A549 (cell line): ENCODE data around the gene XPNPEP2. TPM values are rescaled to one million over a fixed set of nuclear protein-coding genes. Genes with fewer than 3 reads are reported as not detected.

Experiments
- ATAC-seq, 2 experiments: fragments of 200-7000 bp in 1 of 2; fragments of >200 bp in 1 of 2; cut with Nextera tagmentation in 1 of 2; cut with Tn5 transposase in 1 of 2; 3 replicates each; pipeline versions ENCODE4 v1.8.0 to v1.9.1; 2018 to 2020; ENCODE audit warnings: mild to moderate bottlenecking in 1 of 2, moderate library complexity in 1 of 2
- CTCF ChIA-PET: fragments of 300-600 bp; sonication (Branson Sonifier 250); formaldehyde crosslinking; extraction: SDS; loops from one replicate; lab custom pipeline; 2021; ENCODE audit warnings: antibody characterized with exemption, inconsistent platforms; lab: Yijun Ruan, JAX
- POLR2A ChIA-PET: fragments of 350-600 bp; formaldehyde crosslinking; extraction: SDS; loops from one replicate; lab custom pipeline; 2021; ENCODE audit warnings: antibody characterized with exemption, inconsistent platforms; lab: Yijun Ruan, JAX
- DNase-seq, 2 experiments: peaks; one replicate each; pipeline versions ENCODE4 v3.0.0 to v3.0.0-alpha.2; 2011 to 2016; ENCODE audit warnings: low read depth in 1 of 2, low spot score in 1 of 2
- FAIRE-seq: peaks from 2 replicates; lab custom pipeline; 2011; peaks lifted over from hg19 to GRCh38; lab: Jason Lieb, UNC
- H3K27ac ChIP-seq, 2 experiments: fragments of >200 bp; sonication (Bioruptor Twin); formaldehyde crosslinking; 3 replicates each; pipeline ENCODE4 v1.5.1; 2016 to 2017
- H3K4me1 ChIP-seq: fragments of >200 bp; sonication (Bioruptor Twin); formaldehyde crosslinking; 3 replicates; pipeline ENCODE4 v1.6.1; 2016
- H3K4me2 ChIP-seq: fragments of >200 bp; sonication (Bioruptor Twin); formaldehyde crosslinking; 3 replicates; pipeline ENCODE4 v1.6.1; 2016
- H3K4me3 ChIP-seq: fragments of >200 bp; sonication (Bioruptor Twin); formaldehyde crosslinking; 3 replicates; pipeline ENCODE4 v1.5.1; 2016
- H3K9me3 ChIP-seq: fragments of >200 bp; sonication (Bioruptor Twin); formaldehyde crosslinking; 3 replicates; pipeline ENCODE4 v1.6.1; 2016
- ATOH8 ChIP-seq: fragments of 250-450 bp; sonication (Bioruptor Pico); IDR thresholded peaks from 2 replicates; pipeline ENCODE4 v1.5.0; 2020; ENCODE audit warnings: low read depth, mild to moderate bottlenecking, moderate library complexity
- CEBPB ChIP-seq, 2 experiments: fragments of >200 bp in 1 of 2; sonication (Bioruptor Twin) in 1 of 2; formaldehyde crosslinking in 1 of 2; IDR thresholded peaks; 2 replicates each; pipeline ENCODE4 v1.6.1; 2012 to 2016
- CTCF ChIP-seq: fragments of >200 bp; sonication (Bioruptor Twin); formaldehyde crosslinking; IDR thresholded peaks from 3 replicates; pipeline ENCODE4 v1.5.1; 2016
- EHMT2 ChIP-seq: fragments of 200-600 bp; sonication (generic); IDR thresholded peaks from 2 replicates; pipeline ENCODE4 v1.6.1; 2016; ENCODE audit warnings: antibody characterized with exemption, low read depth, mild to moderate bottlenecking, moderate library complexity
- ELK1 ChIP-seq: fragments of 150-350 bp; IDR thresholded peaks from 2 replicates; pipeline ENCODE4 v1.6.1; 2014; ENCODE audit warnings: low read depth, mild to moderate bottlenecking, low read length
- HDAC2 ChIP-seq: fragments of 200-600 bp; sonication (generic); IDR thresholded peaks from 2 replicates; pipeline ENCODE4 v1.6.1; 2016
- HES2 ChIP-seq: fragments of >200 bp; sonication (Bioruptor Twin); formaldehyde crosslinking; IDR thresholded peaks from 2 replicates; pipeline ENCODE4 v1.6.1; 2016
- HEYL ChIP-seq: fragments of 250-450 bp; sonication (Bioruptor Pico); IDR thresholded peaks from 2 replicates; pipeline ENCODE4 v1.8.0; 2021; ENCODE audit warnings: mild to moderate bottlenecking, moderate library complexity
- HOXB13 ChIP-seq: fragments of 250-450 bp; sonication (Bioruptor Pico); IDR thresholded peaks from 2 replicates; pipeline ENCODE4 v1.5.0; 2020; ENCODE audit warnings: low read depth, mild to moderate bottlenecking, moderate library complexity
- JUN ChIP-seq, 2 experiments: fragments of >200 bp; sonication (Bioruptor Twin); formaldehyde crosslinking; IDR thresholded peaks; 2 replicates in 1 of 2; 3 replicates in 1 of 2; pipeline ENCODE4 v1.6.1; 2016 to 2017
- JUNB ChIP-seq: fragments of >200 bp; sonication (Bioruptor Twin); formaldehyde crosslinking; IDR thresholded peaks from 2 replicates; pipeline ENCODE4 v1.6.1; 2016
- MAFK ChIP-seq: fragments of 450-650 bp; IDR thresholded peaks from 2 replicates; pipeline ENCODE4 v1.6.1; 2014; ENCODE audit not compliant: partially characterized antibody
- MAX ChIP-seq: IDR thresholded peaks from 2 replicates; pipeline ENCODE4 v1.6.1; 2012
- PBX3 ChIP-seq: IDR thresholded peaks from 2 replicates; pipeline ENCODE4 v1.6.1; 2012
- PHF8 ChIP-seq: fragments of 200-600 bp; sonication (generic); IDR thresholded peaks from 2 replicates; pipeline ENCODE4 v1.6.1; 2016; ENCODE audit warnings: low read depth, mild to moderate bottlenecking, antibody characterized with exemption, moderate library complexity, borderline replicate concordance
- POLR2A ChIP-seq: IDR thresholded peaks from 2 replicates; pipeline ENCODE4 v1.6.1; 2012; ENCODE audit warnings: mild to moderate bottlenecking, low read length
- POLR2AphosphoS2 ChIP-seq: conservative IDR thresholded peaks from 2 replicates; pipeline ENCODE4 v1.6.1; 2012; ENCODE audit warnings: low read length, improper control_type of control experiment, inconsistent platforms
- SREBF2 ChIP-seq: fragments of 450-650 bp; IDR thresholded peaks from 2 replicates; pipeline ENCODE4 v1.6.1; 2014; ENCODE audit warnings: mild to moderate bottlenecking, moderate library complexity
- ZC3H11A ChIP-seq: fragments of 450-650 bp; IDR thresholded peaks from 2 replicates; pipeline ENCODE4 v1.6.1; 2014; ENCODE audit warnings: antibody characterized with exemption, mild to moderate bottlenecking
- ZNF302 ChIP-seq: fragments of 250-450 bp; sonication (Bioruptor Pico); IDR thresholded peaks from 2 replicates; pipeline ENCODE4 v1.9.0; 2021; ENCODE audit warnings: inconsistent platforms, mild to moderate bottlenecking, moderate library complexity
- ZSCAN20 ChIP-seq: fragments of 250-450 bp; sonication (Bioruptor Pico); IDR thresholded peaks from 2 replicates; pipeline ENCODE4 v1.8.0; 2022; ENCODE audit warnings: mild to moderate bottlenecking, moderate library complexity
- WGBS: methylation state at CpG from one replicate; pipeline ENCODE4 v1.1.6; 2017; ENCODE audit errors: missing lambda C conversion rate; 5-methylcytosine and 5-hydroxymethylcytosine counted together
- polyA plus RNA-seq, 4 experiments: library from polyadenylated mRNA; depleted of rRNA in 3 of 4; stranded (reverse); fragments of >200 nt; fragmentation: RNase III in 1 of 4; extraction: RNeasy Plus Mini Kit Qiagen cat#74134 plus additional on column Dnase treatment in 1 of 4; gene quantifications; 2 replicates in 3 of 4; 3 replicates in 1 of 4; pipeline ENCODE4 v1.2.3, GENCODE V29; 2011 to 2017

The XPNPEP2 gene
- polyA plus RNA-seq, 2 of the 4 experiments (the other 2 are of a cell fraction): not detected

- TF ChIP-seq ELK1: no peak
- TF ChIP-seq PHF8: no peak
- TF ChIP-seq JUNB: no peak
These were observed 8.0 kb downstream of the XPNPEP2 start (continued) for GRCh38 chrX:129746557-129747470.

- Histone ChIP-seq H3K4me3 (no peak overlapping the region), H3K9me3 (no peaks in the 10 kb centered on the region), H3K27ac (no peak overlapping the region), H3K4me2 (no peak overlapping the region), H3K4me1 (no peaks in the 10 kb centered on the region)
- no peak for ATAC-seq
- POLR2A ChIA-PET: no interaction called here
- DNase-seq: no peak
- no peak for TF ChIP-seq ZSCAN20
- no peak for TF ChIP-seq HEYL (CRISPR knock-in tag)
- TF ChIP-seq MAX: no peak
- TF ChIP-seq ZNF302 (CRISPR knock-in tag): no peak
- no peak for TF ChIP-seq ZC3H11A
- no peak for TF ChIP-seq HOXB13
- TF ChIP-seq POLR2A: no peak
- TF ChIP-seq JUN (IDR thresholded peaks at IDR 0.05): no peak
- no peak for TF ChIP-seq HES2
- no peak for TF ChIP-seq ATOH8 (CRISPR knock-in tag)
- TF ChIP-seq EHMT2: no peak
- no peak for TF ChIP-seq CTCF
- no peak for TF ChIP-seq PBX3
- no peak for TF ChIP-seq MAFK
- TF ChIP-seq CEBPB (IDR thresholded peaks at IDR 0.05): no peak
- no peak for TF ChIP-seq POLR2AphosphoS2
- TF ChIP-seq SREBF2: no peak
- TF ChIP-seq HDAC2: no peak
- FAIRE-seq: no peak
- WGBS: 77% methylated on average over 4 of the region's 4 CpGs
- CTCF ChIA-PET: interaction anchor here (0.6 to 1.9 kb wide), 3 partner anchors 106 to 119 kb away, joined by 3 to 11 read pairs (median 3); no protein-coding TSS in a partner anchor
These were observed 8.8 kb downstream of the XPNPEP2 start for GRCh38 chrX:129747533-129747932.
